Thyroid gland (tissue), 4 donors: Measurements from ENCODE around the gene KCNIP3.
"Not testable (repeated sequence)": the region's sequence is repeated elsewhere in the genome, so short reads cannot be mapped to it uniquely, and the experiment has no call there.

Experiments used
- CTCF ChIP-seq, 6 experiments: fragments of 200-600 bp in 3 of 6; fragments of 450-650 bp in 3 of 6; sonication (generic) in 3 of 6; IDR thresholded peaks; one replicate each; pipeline ENCODE4 v1.5.1; 2016 to 2019; ENCODE audit warnings: antibody characterized with exemption in 6 of 6, mild to moderate bottlenecking in 2 of 6, inconsistent platforms in 1 of 6, moderate library complexity in 1 of 6
- POLR2A ChIP-seq, 2 donors: fragments of 450-650 bp; IDR thresholded peaks; one replicate each; pipeline ENCODE4 v1.6.1; 2017; ENCODE audit warnings: antibody characterized with exemption in 2 of 2, mild to moderate bottlenecking in 2 of 2, moderate library complexity in 1 of 2

GRCh38 chr2:95378281-95378680 lies 81.1 kb downstream of the KCNIP3 start:
- TF ChIP-seq CTCF, POLR2A (IDR thresholded peaks at IDR 0.05): not testable (repeated sequence)
